GM12878 (cell line): ENCODE data around the gene NR2F1-AS1. TPM values are rescaled to one million over a fixed set of nuclear protein-coding genes. Genes with fewer than 3 reads are reported as not detected.

Experiments
- ATAC-seq: fragments of 200-7000 bp; cut with Tn5 transposase; 3 replicates; pipeline ENCODE4 v1.9.1; 2020; ENCODE audit warnings: mild to moderate bottlenecking, moderate library complexity
- BruUV-seq: library from RNA; stranded (reverse); fragments of 400-500 nt; replicated peaks from 2 replicates; lab custom pipeline; 2021; lab: Mats Ljungman, UMichigan
- CTCF ChIA-PET: fragments of 300-600 bp; sonication (Branson Sonifier 250); formaldehyde crosslinking; extraction: SDS; loops from one replicate; lab custom pipeline; 2021; ENCODE audit warnings: inconsistent platforms; lab: Yijun Ruan, JAX
- POLR2A ChIA-PET: fragments of 350-600 bp; formaldehyde crosslinking; extraction: SDS; loops from one replicate; lab custom pipeline; 2021; ENCODE audit warnings: inconsistent platforms; lab: Charles Lee
- RAD21 ChIA-PET: fragments of 300-600 bp; sonication (Branson Sonifier 250); formaldehyde crosslinking; loops from one replicate; lab custom pipeline; 2023; ENCODE audit warnings: antibody characterized with exemption; ENCODE audit not compliant: unreplicated experiment; lab: Charles Lee
- SMC1A ChIA-PET: fragments of 300-600 bp; sonication (Branson Sonifier 250); formaldehyde crosslinking; loops from one replicate; lab custom pipeline; 2023; ENCODE audit not compliant: unreplicated experiment, uncharacterized antibody; lab: Charles Lee
- DNase-seq: peaks from one replicate; pipeline ENCODE4 v3.0.0-alpha.2; 2011; ENCODE audit warnings: low read depth, low spot score
- FAIRE-seq: peaks from 3 replicates; lab custom pipeline; 2011; peaks lifted over from hg19 to GRCh38; lab: Jason Lieb, UNC
- H2AFZ ChIP-seq: 2 replicates; pipeline ENCODE4 v1.6.0; 2011; ENCODE audit warnings: low read depth, low read length, control low read depth; ENCODE audit not compliant: control insufficient read depth
- H3K27ac ChIP-seq: 2 replicates; pipeline ENCODE4 v1.5.1; 2011; ENCODE audit warnings: control low read depth; ENCODE audit not compliant: control insufficient read depth, insufficient read depth
- H3K27me3 ChIP-seq, 2 experiments: replicated peaks in 1 of 2; 2 replicates each; pipeline versions ENCODE4 v1.6.0 to v1.6.1; 2011; ENCODE audit warnings: low read length in 1 of 2; ENCODE audit not compliant: control insufficient read depth in 2 of 2, insufficient read depth in 2 of 2
- H3K36me3 ChIP-seq, 2 experiments: 2 replicates each; pipeline ENCODE4 v1.5.1; 2011; ENCODE audit warnings: low read length in 1 of 2; ENCODE audit not compliant: control insufficient read depth in 2 of 2, insufficient read depth in 2 of 2
- H3K4me1 ChIP-seq: 2 replicates; pipeline ENCODE4 v1.6.1; 2011; ENCODE audit warnings: mild to moderate bottlenecking, low read length, moderate library complexity, mixed read lengths; ENCODE audit not compliant: control insufficient read depth, insufficient read depth
- H3K4me2 ChIP-seq: 2 replicates; pipeline ENCODE4 v1.6.0; 2011; ENCODE audit warnings: control low read depth; ENCODE audit not compliant: control insufficient read depth, insufficient read depth
- H3K4me3 ChIP-seq: fragments of 200-600 bp; sonication (generic); 2 replicates; pipeline ENCODE4 v1.5.1; 2016
- H3K79me2 ChIP-seq: 2 replicates; pipeline ENCODE4 v1.6.0; 2011; ENCODE audit warnings: low read length; ENCODE audit not compliant: control insufficient read depth, insufficient read depth
- H3K9ac ChIP-seq: 2 replicates; pipeline ENCODE4 v1.8.0; 2011; ENCODE audit warnings: low read length, control low read depth, mixed read lengths; ENCODE audit not compliant: control insufficient read depth, insufficient read depth
- H3K9me3 ChIP-seq: replicated peaks from 3 replicates; pipeline ENCODE4 v1.5.1; 2011; ENCODE audit warnings: mild to moderate bottlenecking, low read length; ENCODE audit not compliant: control insufficient read depth, insufficient read depth
- H4K20me1 ChIP-seq: 2 replicates; pipeline ENCODE4 v1.6.0; 2011; ENCODE audit not compliant: control insufficient read depth, insufficient read depth
- ATF2 ChIP-seq: IDR thresholded peaks from 2 replicates; pipeline ENCODE4 v1.6.1; 2012; ENCODE audit warnings: low read length, inconsistent platforms
- CEBPB ChIP-seq, 2 experiments: fragments of 150-350 bp in 1 of 2; IDR thresholded peaks; 2 replicates each; pipeline ENCODE4 v1.6.1; 2012 to 2014; ENCODE audit warnings: low read depth in 2 of 2, low read length in 2 of 2, borderline replicate concordance in 1 of 2, inconsistent platforms in 1 of 2
- FOS ChIP-seq: IDR thresholded peaks from 3 replicates; pipeline ENCODE4 v1.6.1; 2011; ENCODE audit warnings: borderline replicate concordance; ENCODE audit not compliant: insufficient read length; ENCODE audit errors: extremely low read depth
- GATAD2B ChIP-seq: fragments of 450-650 bp; conservative IDR thresholded peaks from 2 replicates; pipeline ENCODE4 v1.6.1; 2017; ENCODE audit warnings: low read depth, mild to moderate bottlenecking, moderate library complexity
- KAT2A ChIP-seq: conservative IDR thresholded peaks from 2 replicates; pipeline ENCODE4 v1.6.1; 2011; ENCODE audit warnings: low read depth, low read length; ENCODE audit not compliant: control insufficient read depth
- MTA2 ChIP-seq: fragments of 450-650 bp; IDR thresholded peaks from 2 replicates; pipeline ENCODE4 v1.6.1; 2016; ENCODE audit warnings: low read depth, mild to moderate bottlenecking, moderate library complexity
- MYB ChIP-seq: fragments of 150-350 bp; IDR thresholded peaks from 2 replicates; pipeline ENCODE4 v1.6.1; 2014; ENCODE audit warnings: mild to moderate bottlenecking, low read depth, low read length, borderline replicate concordance
- NBN ChIP-seq: fragments of 450-650 bp; IDR thresholded peaks from 2 replicates; pipeline ENCODE4 v1.6.1; 2016
- NR2C1 ChIP-seq: fragments of 450-650 bp; IDR thresholded peaks from 2 replicates; pipeline ENCODE4 v1.6.1; 2017; ENCODE audit warnings: antibody characterized with exemption, mild to moderate bottlenecking, moderate library complexity
- POLR2A ChIP-seq: IDR thresholded peaks from 2 replicates; pipeline ENCODE4 v1.6.1; 2011; ENCODE audit warnings: low read depth, mild to moderate bottlenecking, low read length
- RAD21 ChIP-seq: IDR thresholded peaks from 2 replicates; pipeline ENCODE4 v1.6.1; 2011; ENCODE audit warnings: mild to moderate bottlenecking, low read depth, low read length, moderate library complexity; ENCODE audit not compliant: insufficient read depth
- RAD51 ChIP-seq: fragments of 450-650 bp; IDR thresholded peaks from 2 replicates; pipeline ENCODE4 v1.6.1; 2016; ENCODE audit warnings: moderate library complexity, mild to moderate bottlenecking, inconsistent platforms
- REST ChIP-seq: IDR thresholded peaks from 2 replicates; pipeline ENCODE4 v1.6.1; 2012; ENCODE audit warnings: mild to moderate bottlenecking, low read depth, low read length
- SIX5 ChIP-seq: IDR thresholded peaks from 2 replicates; pipeline ENCODE4 v1.6.1; 2011; ENCODE audit warnings: mild to moderate bottlenecking, low read depth, low read length, moderate library complexity; ENCODE audit not compliant: severe bottlenecking
- SMARCA5 ChIP-seq: fragments of 450-650 bp; IDR thresholded peaks from 2 replicates; pipeline ENCODE4 v1.6.1; 2017; ENCODE audit warnings: mild to moderate bottlenecking
- SMC3 ChIP-seq: IDR thresholded peaks from 2 replicates; pipeline ENCODE4 v1.6.1; 2011; ENCODE audit warnings: low read length, improper control_type of control experiment, borderline replicate concordance
- YBX1 ChIP-seq: fragments of 450-650 bp; IDR thresholded peaks from 2 replicates; pipeline ENCODE4 v1.6.1; 2016; ENCODE audit warnings: antibody characterized with exemption
- ZZZ3 ChIP-seq: IDR thresholded peaks from 2 replicates; pipeline ENCODE4 v1.6.1; 2011; ENCODE audit warnings: low read depth; ENCODE audit not compliant: control insufficient read depth, insufficient read length
- WGBS: methylation state at CpG from one replicate; pipeline ENCODE4 v1.1.6; 2016; ENCODE audit warnings: low lambda C conversion rate; ENCODE audit not compliant: insufficient replicate concordance, insufficient coverage; ENCODE audit errors: missing lambda C conversion rate; 5-methylcytosine and 5-hydroxymethylcytosine counted together
- in situ Hi-C: fragments of 300-500 bp; cut with MboI; formaldehyde crosslinking; loops from 9 replicates; pipeline ENCODE4 v1.14.3; 2018; ENCODE audit warnings: mixed read lengths
- intact Hi-C: fragments of 100-400 bp; cut with micrococcal nuclease; formaldehyde crosslinking; loops from one replicate; pipeline ENCODE4 v1.14.2; 2022; ENCODE audit not compliant: unreplicated experiment
- polyA plus RNA-seq, 11 experiments: library from polyadenylated mRNA; depleted of rRNA in 4 of 11; unstranded in 6 of 11; stranded (reverse) in 5 of 11; fragments of >200 nt; fragmentation: Nextera tagmentation in 4 of 11; fragmentation: Illumina TruSeq in 1 of 11; extraction: Ambion mirVana in 4 of 11; extraction: Trizol in 1 of 11; gene quantifications; 1 replicate in 1 of 11; 2 replicates in 10 of 11; pipeline versions ENCODE4 v1.2.1 to v1.2.3, GENCODE V29; 2011 to 2016; ENCODE audit warnings: inconsistent platforms in 2 of 11, missing spikeins in 2 of 11, low read depth in 1 of 11
- total RNA-seq, 4 experiments: library from RNA; depleted of rRNA in 3 of 4; stranded (reverse); fragments of >200 nt in 3 of 4; fragmentation: Illumina TruSeq in 1 of 4; extraction: Trizol in 1 of 4; gene quantifications; 2 replicates each; pipeline versions ENCODE4 v1.2.1 to v1.2.3, GENCODE V29; 2013 to 2021

The NR2F1-AS1 gene
- total and polyA plus RNA-seq, 10 of the 15 experiments (the other 5 are each of a cell fraction or from before 2014, with no cell fraction given), result 0.11 to 0.85 (median 0.27) TPM

GRCh38 chr5:93591323-93591945 is 10.4 kb upstream of the NR2F1-AS1 start:
- Histone ChIP-seq H3K4me1 (no peaks in the 10 kb centered on the region), H3K9ac (no peak overlapping the region), H2AFZ (no peak overlapping the region), H3K27me3 (peaks cover 18 to 34% of the 10 kb centered on the region in 2 experiments), H3K27ac (no peak overlapping the region), H3K9me3 (no peaks in the 10 kb centered on the region; the same call in 1 of the 3 replicates), H4K20me1 (no peaks in the 10 kb centered on the region), H3K36me3 (no peaks in the 10 kb centered on the region), H3K4me3 (no peak overlapping the region), H3K4me2 (no peak overlapping the region), H3K79me2 (no peaks in the 10 kb centered on the region)
- DNase-seq (no peak), ATAC-seq (no peak), FAIRE-seq (no peak)
- 43% methylated on average over 4 of the region's 4 CpGs for WGBS
- CTCF ChIA-PET, result interaction anchor here (0.9 to 1.7 kb wide), 3 partner anchors 8 to 209 kb away, joined by 3 to 6 read pairs (median 4); partner anchors contain the start of gene NR2F1
- in situ Hi-C loops (loop anchor here (25.0 kb wide), 1 partner anchor 1096 kb away; no protein-coding TSS in a partner anchor), intact Hi-C loops (no loop called here)
- RAD21 ChIA-PET, result interaction anchor here (0.7 kb wide), 1 partner anchor 9 kb away, joined by 5 read pairs; no protein-coding TSS in a partner anchor
- no TSS peak for BruUV-seq
- POLR2A ChIA-PET, result no interaction called here
- TF ChIP-seq CEBPB (IDR thresholded peaks at IDR 0.05; ENCODE audit: borderline replicate concordance in 1 of 2, low read depth in 2 of 2, low read length in 2 of 2) (no peak), FOS (no peak), SMARCA5 (no peak), MYB (no peak), REST (no peak), ATF2 (no peak), ZZZ3 (no peak), SIX5 (no peak), POLR2A (no peak), SMC3 (no peak), GATAD2B (no peak), YBX1 (no peak), RAD21 (no peak), NR2C1 (no peak), MTA2 (no peak), KAT2A (no peak), NBN (no peak), RAD51 (no peak)
- SMC1A ChIA-PET, result interaction anchor here (0.6 kb wide), 1 partner anchor 209 kb away, joined by 3 read pairs; no protein-coding TSS in a partner anchor
